COLO668 (cell line): ENCODE data around the gene ACSBG1.
"Not testable (repeated sequence)": the region's sequence is repeated elsewhere in the genome, so short reads cannot be mapped to it uniquely, and the experiment has no call there.

ENCODE experiments used
- DNase-seq: peaks from one replicate; lab custom pipeline; 2025; ENCODE audit not compliant: unreplicated experiment; lab: John Stamatoyannopoulos, UW

ACSBG1 gene

DNA sequence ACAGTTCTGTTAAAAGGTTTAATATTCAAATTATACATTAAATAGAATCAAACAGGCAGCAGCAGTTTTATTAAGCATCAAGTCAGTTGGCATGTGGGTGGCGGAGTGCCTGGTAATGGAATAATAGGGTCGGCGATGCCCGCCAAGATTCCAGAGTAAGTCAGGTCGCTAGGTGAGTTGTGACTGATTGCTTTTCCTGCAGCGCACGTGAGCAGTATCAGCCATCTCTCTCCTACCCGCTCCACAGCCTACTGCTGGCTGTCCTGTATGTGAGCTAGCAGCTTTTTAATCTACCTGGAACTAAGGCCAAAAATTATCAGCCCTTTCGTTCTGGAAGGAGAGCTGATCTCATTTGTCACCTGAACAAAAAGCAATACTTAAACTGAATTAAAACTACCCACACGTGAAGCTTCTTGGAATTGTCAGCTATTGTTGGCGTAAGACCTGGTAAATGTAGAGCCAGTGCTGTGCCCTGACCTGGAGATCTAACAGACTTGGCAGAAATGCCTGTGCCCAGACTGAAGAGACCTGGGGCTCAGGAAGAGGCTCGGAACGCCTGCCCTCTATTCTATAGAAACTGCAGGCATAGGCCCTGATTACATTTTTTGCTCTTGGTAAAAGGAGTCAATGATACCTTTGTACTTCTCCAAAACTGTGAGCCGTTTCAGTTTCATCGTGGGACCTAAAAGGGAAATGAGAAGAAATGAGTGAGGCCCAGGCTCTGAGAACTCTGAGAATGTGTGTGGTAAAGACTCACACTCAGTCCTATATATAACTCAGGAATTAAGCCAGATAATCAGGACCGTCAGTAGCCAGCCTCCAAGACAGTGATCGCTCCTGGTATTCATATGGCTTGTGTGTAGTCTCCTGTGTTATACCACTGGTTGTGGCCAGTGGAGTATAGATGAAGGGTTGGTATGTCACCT lies 63.3 kb downstream of the ACSBG1 start:
- no peak for DNase-seq

DNA sequence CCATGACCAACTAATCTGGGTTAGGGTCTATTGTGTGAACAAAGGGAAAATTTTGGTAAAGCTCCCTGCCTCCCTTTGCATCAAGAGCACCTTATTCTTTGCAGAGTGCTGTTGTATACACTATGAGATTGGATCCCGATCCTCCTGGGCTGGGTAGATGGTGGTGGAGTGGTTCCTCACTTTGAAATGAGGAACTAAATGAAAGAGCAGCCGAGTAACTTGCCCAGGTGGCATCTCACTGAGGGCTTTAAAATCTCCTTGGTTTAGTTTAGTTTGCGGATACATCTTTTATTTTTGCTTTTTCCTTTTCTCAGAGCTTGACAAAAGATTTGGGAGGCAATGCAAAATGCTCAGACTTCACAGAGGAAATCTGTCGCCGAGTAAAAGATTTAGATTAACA lies 65.8 kb downstream of the ACSBG1 start:
- no peak for DNase-seq

GRCh38 chr15:78167227-78167888 lies 67.0 kb downstream of the ACSBG1 start:
- peak; percentile 32 for DNase-seq

GRCh38 chr15:78164010-78164409 lies 70.4 kb downstream of the ACSBG1 start:
- DNase-seq = no peak

- no peak for DNase-seq
These were observed 72.3 kb downstream of the ACSBG1 start for GRCh38 chr15:78162038-78162437.

- no peak for DNase-seq
These were observed 75.0 kb downstream of the ACSBG1 start for GRCh38 chr15:78159395-78159794.

DNA sequence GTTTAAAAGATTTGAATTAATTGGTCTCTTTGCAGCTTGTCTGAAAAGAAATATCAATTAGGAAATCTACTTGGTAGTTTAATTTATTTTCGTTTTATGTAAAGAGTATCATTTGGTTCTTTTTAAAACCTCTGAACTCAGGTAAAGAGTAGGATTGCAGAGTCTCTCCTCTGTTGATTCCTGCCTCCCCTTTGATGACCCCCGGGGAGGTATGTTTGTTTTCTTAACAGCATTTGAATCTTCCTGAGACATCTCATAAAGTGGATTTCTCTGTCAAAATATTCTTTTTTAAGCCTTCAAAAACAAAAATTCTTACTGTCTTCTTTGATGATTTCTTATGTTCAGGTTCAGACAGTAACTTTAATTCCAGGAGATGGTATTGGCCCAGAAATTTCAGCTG lies 77.2 kb downstream of the ACSBG1 start:
- no peak for DNase-seq

- no peak for DNase-seq
These were observed 77.7 kb downstream of the ACSBG1 start for GRCh38 chr15:78156653-78157052.

- no peak for DNase-seq
These were observed 78.9 kb downstream of the ACSBG1 start for GRCh38 chr15:78155355-78155939.

DNA sequence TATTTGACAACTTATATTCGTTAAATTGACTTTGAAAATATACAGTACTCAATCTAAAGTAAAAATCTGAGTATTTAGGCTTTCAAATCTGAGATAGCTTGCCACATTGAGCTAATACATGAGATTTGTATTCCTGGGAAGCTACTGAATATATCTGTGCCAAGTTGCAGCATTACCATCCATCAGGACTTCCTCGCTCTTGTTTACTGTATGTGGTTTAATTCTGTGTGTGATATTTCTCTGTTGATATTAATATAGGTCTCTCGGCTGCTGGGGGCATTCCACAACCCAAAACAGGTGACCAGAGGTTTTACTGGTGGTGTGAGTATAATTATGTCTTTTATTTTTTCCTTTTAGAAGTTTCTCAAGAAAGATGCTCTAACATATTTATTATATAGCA lies 79.4 kb downstream of the ACSBG1 start:
- no peak for DNase-seq

- not testable (repeated sequence) for DNase-seq
These were observed 83.3 kb downstream of the ACSBG1 start for GRCh38 chr15:78151075-78151474.

- DNase-seq = peak; percentile 56
These were observed 84.3 kb downstream of the ACSBG1 start for GRCh38 chr15:78149805-78150751.

GRCh38 chr15:78149068-78149804 lies 85.1 kb downstream of the ACSBG1 start, which contains the start of gene IDH3A:
Gene IDH3A (plus strand): TSS chr15:78149362. CDS start chr15:78149404, 42 bp downstream.
- peak; percentile 98 for DNase-seq

DNA sequence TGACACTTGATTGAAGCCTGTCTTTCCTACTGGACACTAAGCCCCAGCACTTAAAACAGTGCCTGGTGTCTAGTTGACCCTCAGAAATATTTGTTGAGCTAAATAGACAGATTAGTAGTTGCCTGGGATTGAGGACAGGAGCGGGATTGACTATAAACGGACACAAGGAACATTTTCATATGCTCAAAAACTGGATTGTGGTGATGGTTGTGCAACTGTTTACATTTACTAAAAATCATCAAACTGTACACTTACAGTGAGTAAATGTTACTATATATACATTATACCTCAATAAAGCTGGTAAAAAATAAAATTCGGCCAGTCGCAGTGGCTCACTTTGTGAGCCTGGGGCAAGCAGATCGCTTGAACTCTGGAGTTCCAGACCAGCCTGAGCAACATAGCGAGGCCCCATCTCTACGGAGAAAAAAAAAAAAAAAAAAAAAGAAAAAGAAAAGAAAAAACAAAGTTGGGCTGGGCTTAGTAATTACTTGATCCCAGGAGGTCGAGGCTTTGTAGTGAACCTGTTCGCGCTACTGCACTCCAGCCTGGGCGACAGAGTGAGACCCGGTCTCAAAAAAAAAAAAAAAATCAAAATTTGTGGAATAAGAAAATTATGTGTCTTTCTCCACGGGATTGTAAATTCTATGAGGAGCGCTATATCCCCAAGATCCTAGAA lies 85.8 kb downstream of the ACSBG1 start:
- no peak for DNase-seq

DNA sequence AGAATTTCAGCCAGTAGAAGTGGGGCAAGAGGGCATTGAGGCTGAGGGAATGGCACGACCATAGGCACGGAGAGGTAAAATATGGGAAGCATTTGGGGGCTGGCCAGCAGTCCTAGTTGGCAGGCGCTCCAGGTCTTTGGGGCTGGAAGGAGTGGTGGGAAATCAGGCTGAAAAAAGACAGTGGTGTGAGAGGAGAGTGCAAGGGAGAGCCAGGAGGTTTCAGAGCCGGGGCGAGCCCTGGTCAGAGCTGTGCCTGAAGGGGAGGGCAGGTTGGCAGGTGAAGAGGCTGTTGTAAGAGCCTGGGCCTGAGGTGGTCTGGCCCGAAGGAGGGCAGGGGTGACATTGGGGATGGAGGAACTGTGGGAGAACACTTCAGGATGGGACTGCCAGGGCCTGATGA lies 86.8 kb downstream of the ACSBG1 start:
- no peak for DNase-seq

GRCh38 chr15:78146425-78147154 lies 87.8 kb downstream of the ACSBG1 start:
- no peak for DNase-seq

- no peak for DNase-seq
These were observed 92.0 kb downstream of the ACSBG1 start for GRCh38 chr15:78142332-78142731.

DNA sequence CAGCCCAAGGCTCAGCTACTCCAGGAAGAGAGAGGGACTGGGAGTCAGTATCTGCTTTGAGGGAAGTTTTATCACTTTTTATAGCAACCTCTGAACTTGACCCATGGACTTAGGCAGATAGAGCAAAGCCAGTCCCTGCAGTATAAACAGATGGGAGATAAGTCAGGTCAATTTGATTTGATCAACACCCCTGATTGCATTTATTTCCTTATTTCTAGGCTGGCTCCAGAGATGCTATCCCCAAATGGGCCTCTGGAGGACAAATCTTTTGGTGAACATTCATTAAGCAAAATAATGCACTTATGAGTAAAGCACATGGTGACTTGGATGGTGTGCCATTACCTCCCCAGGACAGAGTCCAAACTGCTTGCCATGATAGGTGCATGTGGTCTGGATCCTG lies 94.1 kb downstream of the ACSBG1 start:
- DNase-seq = no peak

- DNase-seq = no peak
These were observed 94.8 kb downstream of the ACSBG1 start for GRCh38 chr15:78139578-78139977.
